Testis (tissue), 2 donors: Measurements from ENCODE around the gene SEMA5A.

Experiments
- CTCF ChIP-seq, 3 experiments: fragments of 450-650 bp in 2 of 3; fragments of 200-600 bp in 1 of 3; sonication (generic) in 1 of 3; IDR thresholded peaks; one replicate each; pipeline ENCODE4 v1.5.1; 2016 to 2019; ENCODE audit warnings: antibody characterized with exemption in 3 of 3, mild to moderate bottlenecking in 2 of 3, moderate library complexity in 1 of 3
- POLR2A ChIP-seq: fragments of 450-650 bp; IDR thresholded peaks from one replicate; pipeline ENCODE4 v1.6.1; 2017; ENCODE audit warnings: antibody characterized with exemption, mild to moderate bottlenecking, moderate library complexity

DNA sequence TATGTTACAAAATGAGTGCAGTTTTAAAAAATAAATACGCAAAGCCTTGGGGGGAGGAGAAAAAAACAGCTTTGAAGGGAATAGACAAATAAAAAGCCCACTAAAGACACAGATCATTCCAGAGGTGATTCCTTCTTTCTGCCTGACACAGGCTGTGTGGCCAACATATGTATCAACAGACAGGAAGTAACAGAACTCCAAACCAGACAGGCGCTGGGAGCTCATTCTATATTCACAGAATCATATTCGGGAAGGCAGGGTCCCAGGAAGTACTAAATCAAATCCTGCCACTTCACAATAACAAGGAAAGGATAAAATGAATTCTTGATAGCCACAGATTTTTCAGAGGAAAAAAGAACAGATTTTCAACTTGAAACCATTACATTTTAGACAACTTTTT lies 62.1 kb downstream of the SEMA5A start:
- TF ChIP-seq CTCF (IDR thresholded peaks at IDR 0.05), result no peak
- no peak for TF ChIP-seq POLR2A
